ENCODE measurements around the gene CD63. TPM values are rescaled to one million over a fixed set of nuclear protein-coding genes. Genes with fewer than 3 reads are reported as not detected.

Gene CD63
- polyA plus RNA-seq, 2 donors = 334 to 463 TPM

DNA sequence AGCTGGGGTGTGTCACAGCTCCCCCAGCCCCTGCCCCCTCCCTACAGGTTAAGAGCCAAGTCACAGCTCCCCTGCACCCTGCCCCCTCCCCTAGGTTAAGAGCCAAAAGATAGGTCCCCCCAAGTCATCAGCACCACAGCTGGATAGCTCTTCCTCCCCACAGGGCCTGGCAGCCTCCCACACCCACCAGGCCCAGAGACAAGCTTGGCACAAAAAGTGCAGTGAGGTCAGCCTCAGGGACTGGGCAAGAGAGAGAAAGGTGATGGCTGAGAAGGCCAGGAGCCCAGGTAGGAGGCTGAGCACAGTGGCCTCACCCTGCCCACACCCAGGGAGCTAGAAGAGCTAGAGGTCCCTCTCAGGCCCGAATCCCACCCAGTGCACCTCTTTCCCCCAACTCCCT, 29.8 kb downstream of the CD63 start:
- H3K27me3 ChIP-seq (ENCODE audit: control insufficient read depth in 1 of 2, insufficient read depth in 2 of 2, low read length in 2 of 2) = no peaks in the 10 kb centered on the region
- peaks cover 0 to 7% of the 10 kb centered on the region in 2 donors for H3K4me1 ChIP-seq (ENCODE audit: control insufficient read depth in 2 of 2, insufficient read depth in 2 of 2, low read length in 1 of 2)
- H3K36me3 ChIP-seq (ENCODE audit: control insufficient read depth in 2 of 2, insufficient read depth in 2 of 2, low read length in 1 of 2) = peaks cover 0 to 3% of the 10 kb centered on the region in 2 donors
- WGBS, 2 donors = 67 to 86% methylated on average over 1 of the region's 1 CpG
- no peaks in the 10 kb centered on the region for H3K9me3 ChIP-seq (ENCODE audit: control insufficient read depth in 2 of 2, insufficient read depth in 1 of 2, low read depth in 1 of 2, low read length in 1 of 2)
- no peak overlapping the region for H3K27ac ChIP-seq (ENCODE audit: low read depth in 2 of 2, low read length in 1 of 2)
- H3K4me3 ChIP-seq (ENCODE audit: low read depth in 1 of 2, low read length in 2 of 2) = no peak overlapping the region

DNA sequence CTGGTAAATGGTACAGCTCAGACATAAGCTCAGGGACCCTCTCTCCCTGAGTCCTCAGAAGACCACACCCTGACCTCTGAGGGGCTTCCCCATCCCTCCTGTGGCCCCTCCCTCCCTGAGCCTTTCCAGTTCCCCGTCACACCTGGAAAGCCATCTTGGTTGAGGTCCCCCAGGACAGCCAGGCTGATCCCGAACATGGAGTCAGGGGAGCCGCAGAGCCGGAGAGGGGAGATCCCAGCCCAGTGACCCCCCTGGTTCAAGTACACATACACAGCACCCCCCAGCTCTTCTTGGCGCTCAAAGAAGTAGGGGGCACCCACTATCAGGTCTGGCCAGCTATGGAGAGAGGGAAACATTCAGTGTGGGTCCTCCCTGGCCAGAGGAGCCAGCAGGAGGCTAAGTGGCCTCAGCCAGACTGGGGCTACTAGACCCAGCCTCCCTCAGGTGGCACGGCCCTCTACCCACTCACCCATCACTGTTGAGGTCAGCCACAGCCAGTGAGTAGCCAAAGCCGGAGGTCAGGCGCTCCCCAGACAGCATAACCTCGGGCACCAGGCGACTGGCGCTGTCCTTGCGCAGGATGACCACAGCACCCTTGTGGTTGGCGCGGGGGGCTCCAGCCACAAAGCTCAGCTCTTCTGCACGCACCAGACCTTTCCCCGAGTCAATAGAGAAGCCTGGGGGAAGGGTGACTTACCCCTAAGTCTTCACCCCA, 30.4 kb downstream of the CD63 start:
- H3K36me3 ChIP-seq (ENCODE audit: control insufficient read depth in 2 of 2, insufficient read depth in 2 of 2, low read length in 1 of 2) = peaks cover 0 to 3% of the 10 kb centered on the region in 2 donors
- H3K9me3 ChIP-seq (ENCODE audit: control insufficient read depth in 2 of 2, insufficient read depth in 1 of 2, low read depth in 1 of 2, low read length in 1 of 2) = no peaks in the 10 kb centered on the region
- 85 to 91% methylated on average over 16 of the region's 16 CpGs for WGBS, 2 donors
- no peak overlapping the region for H3K27ac ChIP-seq (ENCODE audit: low read depth in 2 of 2, low read length in 1 of 2)
- H3K4me3 ChIP-seq (ENCODE audit: low read depth in 1 of 2, low read length in 2 of 2) = no peak overlapping the region
- peaks cover 0 to 7% of the 10 kb centered on the region in 2 donors for H3K4me1 ChIP-seq (ENCODE audit: control insufficient read depth in 2 of 2, insufficient read depth in 2 of 2, low read length in 1 of 2)
- H3K27me3 ChIP-seq (ENCODE audit: control insufficient read depth in 1 of 2, insufficient read depth in 2 of 2, low read length in 2 of 2) = no peaks in the 10 kb centered on the region

DNA sequence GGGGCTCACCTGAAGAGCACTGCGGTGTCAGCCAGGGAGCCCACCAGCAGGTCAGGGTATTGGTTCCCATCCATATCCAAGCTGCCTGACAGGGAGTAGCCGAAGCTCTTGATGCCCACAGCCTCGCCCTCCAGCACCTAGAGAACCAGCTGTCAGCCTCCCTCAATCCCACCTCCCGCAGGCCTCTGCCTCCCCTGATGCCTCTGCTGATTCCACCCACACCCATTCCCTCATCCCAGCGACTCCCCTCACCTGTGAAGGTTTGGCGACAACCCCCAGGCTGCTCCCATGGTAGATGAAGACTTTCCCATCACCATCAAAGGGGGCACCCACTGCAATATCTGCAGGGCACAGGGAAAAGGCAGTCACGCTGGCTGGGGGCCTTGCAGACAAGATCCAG, 31.1 kb downstream of the CD63 start:
- peaks cover 0 to 7% of the 10 kb centered on the region in 2 donors for H3K4me1 ChIP-seq (ENCODE audit: control insufficient read depth in 2 of 2, insufficient read depth in 2 of 2, low read length in 1 of 2)
- no peaks in the 10 kb centered on the region for H3K27me3 ChIP-seq (ENCODE audit: control insufficient read depth in 1 of 2, insufficient read depth in 2 of 2, low read length in 2 of 2)
- H3K27ac ChIP-seq (ENCODE audit: low read depth in 2 of 2, low read length in 1 of 2) = no peak overlapping the region
- WGBS, 2 donors = 77 to 86% methylated on average over 6 to 7 of the region's 7 CpGs
- H3K9me3 ChIP-seq (ENCODE audit: control insufficient read depth in 2 of 2, insufficient read depth in 1 of 2, low read depth in 1 of 2, low read length in 1 of 2) = no peaks in the 10 kb centered on the region
- peaks cover 0 to 3% of the 10 kb centered on the region in 2 donors for H3K36me3 ChIP-seq (ENCODE audit: control insufficient read depth in 2 of 2, insufficient read depth in 2 of 2, low read length in 1 of 2)
- no peak overlapping the region for H3K4me3 ChIP-seq (ENCODE audit: low read depth in 1 of 2, low read length in 2 of 2)

DNA sequence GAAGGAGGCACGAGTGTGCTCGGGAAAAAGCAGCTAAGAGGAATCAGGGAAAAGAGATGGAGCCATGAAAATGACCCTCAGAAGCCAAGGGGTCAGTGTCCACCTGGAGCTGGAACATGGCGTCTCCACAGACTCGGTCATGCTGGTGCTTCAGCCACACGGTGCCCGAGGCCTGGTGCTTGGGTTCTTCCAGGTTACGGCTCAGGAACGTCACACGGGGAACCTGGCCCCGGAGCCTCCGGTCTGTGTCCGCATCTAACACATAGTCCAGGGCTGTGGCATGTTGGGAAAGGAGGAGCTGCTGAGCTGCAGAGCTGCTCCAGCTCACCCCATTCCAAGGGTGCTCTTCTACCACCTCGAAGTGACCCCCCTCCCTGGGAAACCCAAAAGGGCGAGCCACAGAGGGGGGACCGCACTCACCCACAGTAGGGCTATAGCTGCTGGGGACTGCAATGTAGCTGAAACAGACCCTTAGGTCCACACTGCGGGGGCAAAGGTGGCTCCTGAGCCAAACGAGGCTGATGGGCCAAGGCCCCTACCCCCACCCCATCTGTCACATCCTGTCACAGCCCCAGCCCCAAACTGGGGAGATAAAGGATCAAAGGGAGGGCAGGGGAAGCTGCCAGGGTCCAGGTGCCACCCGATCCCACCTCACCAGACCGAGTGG, 31.9 kb downstream of the CD63 start:
- 82 to 83% methylated on average over 19 of the region's 19 CpGs for WGBS, 2 donors
- H3K4me1 ChIP-seq (ENCODE audit: control insufficient read depth in 2 of 2, insufficient read depth in 2 of 2, low read length in 1 of 2) = peaks cover 0 to 7% of the 10 kb centered on the region in 2 donors
- no peak overlapping the region for H3K4me3 ChIP-seq (ENCODE audit: low read depth in 1 of 2, low read length in 2 of 2)
- H3K9me3 ChIP-seq (ENCODE audit: control insufficient read depth in 2 of 2, insufficient read depth in 1 of 2, low read depth in 1 of 2, low read length in 1 of 2) = no peaks in the 10 kb centered on the region
- H3K36me3 ChIP-seq (ENCODE audit: control insufficient read depth in 2 of 2, insufficient read depth in 2 of 2, low read length in 1 of 2) = peaks cover 0 to 3% of the 10 kb centered on the region in 2 donors
- H3K27me3 ChIP-seq (ENCODE audit: control insufficient read depth in 1 of 2, insufficient read depth in 2 of 2, low read length in 2 of 2) = no peaks in the 10 kb centered on the region
- no peak overlapping the region for H3K27ac ChIP-seq (ENCODE audit: low read depth in 2 of 2, low read length in 1 of 2)

DNA sequence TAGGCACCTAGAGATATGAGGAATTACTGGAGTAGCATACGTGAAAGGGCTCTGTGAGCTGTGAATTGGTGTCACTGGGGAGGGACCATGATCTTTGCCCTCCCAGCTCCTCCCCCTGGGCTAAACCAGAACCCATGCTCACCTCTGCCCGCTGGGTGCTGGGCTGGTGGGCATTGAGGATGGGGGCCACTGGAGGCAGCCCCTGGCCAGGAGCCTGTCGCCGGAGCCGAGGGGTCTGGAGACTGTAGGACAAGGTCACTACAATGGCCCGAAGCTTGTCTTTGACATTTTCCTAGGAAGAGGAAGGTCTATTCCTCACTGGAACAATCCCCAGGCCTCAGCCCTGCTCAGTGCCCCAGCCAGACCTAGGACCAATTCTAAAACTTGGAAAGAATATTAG, 32.7 kb downstream of the CD63 start:
- Histone ChIP-seq H3K27ac (ENCODE audit: low read depth in 2 of 2, low read length in 1 of 2) (no peak overlapping the region), H3K4me1 (ENCODE audit: control insufficient read depth in 2 of 2, insufficient read depth in 2 of 2, low read length in 1 of 2) (peaks cover 0 to 7% of the 10 kb centered on the region in 2 donors), H3K36me3 (ENCODE audit: control insufficient read depth in 2 of 2, insufficient read depth in 2 of 2, low read length in 1 of 2) (peaks cover 0 to 3% of the 10 kb centered on the region in 2 donors), H3K27me3 (ENCODE audit: control insufficient read depth in 1 of 2, insufficient read depth in 2 of 2, low read length in 2 of 2) (no peaks in the 10 kb centered on the region), H3K4me3 (ENCODE audit: low read depth in 1 of 2, low read length in 2 of 2) (no peak overlapping the region), H3K9me3 (ENCODE audit: control insufficient read depth in 2 of 2, insufficient read depth in 1 of 2, low read depth in 1 of 2, low read length in 1 of 2) (no peaks in the 10 kb centered on the region)
- 91 to 93% methylated on average over 6 of the region's 6 CpGs for WGBS, 2 donors

DNA sequence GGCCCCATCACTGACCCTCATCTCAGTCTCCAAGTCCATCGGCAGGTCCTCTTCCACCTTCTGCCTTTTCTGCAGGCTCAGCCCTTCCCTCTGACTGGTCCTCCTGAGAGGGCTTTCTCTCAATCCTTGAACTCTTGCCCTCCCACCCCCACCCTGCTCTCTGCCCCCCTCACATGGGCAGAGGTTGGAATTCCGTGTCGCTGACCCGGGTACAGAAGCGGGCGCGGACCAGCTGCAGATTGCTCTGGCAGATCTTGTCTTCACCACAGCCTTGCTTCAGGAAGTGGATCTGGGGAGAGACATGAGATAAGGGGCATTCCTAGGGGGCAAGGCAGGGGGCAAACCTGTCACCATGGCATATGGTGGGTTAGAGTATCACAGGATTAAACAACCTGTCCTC, 33.5 kb downstream of the CD63 start:
- H3K36me3 ChIP-seq (ENCODE audit: control insufficient read depth in 2 of 2, insufficient read depth in 2 of 2, low read length in 1 of 2) = peaks cover 0 to 3% of the 10 kb centered on the region in 2 donors
- 75 to 78% methylated on average over 7 of the region's 7 CpGs for WGBS, 2 donors

DNA sequence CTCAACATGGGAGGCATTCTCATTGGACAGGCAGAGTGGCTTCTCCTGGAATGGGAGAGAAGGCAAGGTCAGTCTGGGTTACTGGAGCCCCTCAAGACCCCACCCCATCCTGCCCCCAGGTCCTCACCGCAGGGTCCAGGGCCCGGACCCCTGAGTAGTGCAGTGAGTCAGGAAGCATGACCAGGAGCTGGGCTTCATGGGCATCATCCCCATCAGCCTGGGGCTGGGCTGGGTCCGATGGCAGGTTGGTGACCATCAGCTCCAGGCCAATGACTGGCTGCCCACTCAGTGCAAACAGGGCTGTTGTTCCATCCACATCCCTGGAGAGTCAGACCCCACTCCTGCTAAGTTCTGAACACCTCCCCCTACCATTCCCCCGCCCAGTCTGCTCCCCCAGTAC, 34.2 kb downstream of the CD63 start:
- Histone ChIP-seq H3K36me3 (ENCODE audit: control insufficient read depth in 2 of 2, insufficient read depth in 2 of 2, low read length in 1 of 2) (peaks cover 0 to 3% of the 10 kb centered on the region in 2 donors), H3K4me3 (ENCODE audit: low read depth in 1 of 2, low read length in 2 of 2) (no peak overlapping the region), H3K27me3 (ENCODE audit: control insufficient read depth in 1 of 2, insufficient read depth in 2 of 2, low read length in 2 of 2) (no peaks in the 10 kb centered on the region), H3K4me1 (ENCODE audit: control insufficient read depth in 2 of 2, insufficient read depth in 2 of 2, low read length in 1 of 2) (no peaks in the 10 kb centered on the region), H3K9me3 (ENCODE audit: control insufficient read depth in 2 of 2, insufficient read depth in 1 of 2, low read depth in 1 of 2, low read length in 1 of 2) (no peaks in the 10 kb centered on the region), H3K27ac (ENCODE audit: low read depth in 2 of 2, low read length in 1 of 2) (no peak overlapping the region)
- 95 to 96% methylated on average over 4 of the region's 4 CpGs for WGBS, 2 donors

More for the DNA sequence above, 33.5 kb downstream of the CD63 start:
- peaks cover 0 to 1% of the 10 kb centered on the region in 2 donors for H3K4me1 ChIP-seq (ENCODE audit: control insufficient read depth in 2 of 2, insufficient read depth in 2 of 2, low read length in 1 of 2)
- H3K27me3 ChIP-seq (ENCODE audit: control insufficient read depth in 1 of 2, insufficient read depth in 2 of 2, low read length in 2 of 2) = no peaks in the 10 kb centered on the region
- no peak overlapping the region for H3K27ac ChIP-seq (ENCODE audit: low read depth in 2 of 2, low read length in 1 of 2)
- H3K9me3 ChIP-seq (ENCODE audit: control insufficient read depth in 2 of 2, insufficient read depth in 1 of 2, low read depth in 1 of 2, low read length in 1 of 2) = no peaks in the 10 kb centered on the region
- H3K4me3 ChIP-seq (ENCODE audit: low read depth in 1 of 2, low read length in 2 of 2) = no peak overlapping the region

DNA sequence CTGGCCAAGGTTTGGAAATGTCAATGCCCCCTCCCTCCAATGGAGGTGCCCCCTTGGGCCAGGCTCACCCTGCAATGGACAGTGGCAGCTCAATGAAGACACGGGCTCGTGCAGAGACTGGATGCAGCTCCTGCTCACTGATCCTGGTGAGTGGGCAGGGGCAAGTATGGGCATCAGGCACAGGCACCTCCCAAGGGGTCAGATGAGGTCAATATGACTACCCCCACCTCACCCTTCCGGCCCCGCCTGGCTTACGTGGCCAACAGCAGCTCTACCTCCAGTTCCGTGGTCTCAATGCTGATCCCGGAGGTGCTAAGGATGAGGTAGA, 34.7 kb downstream of the CD63 start:
- Histone ChIP-seq H3K36me3 (ENCODE audit: control insufficient read depth in 2 of 2, insufficient read depth in 2 of 2, low read length in 1 of 2) (peaks cover 0 to 3% of the 10 kb centered on the region in 2 donors), H3K27ac (ENCODE audit: low read depth in 2 of 2, low read length in 1 of 2) (no peak overlapping the region), H3K9me3 (ENCODE audit: control insufficient read depth in 2 of 2, insufficient read depth in 1 of 2, low read depth in 1 of 2, low read length in 1 of 2) (no peaks in the 10 kb centered on the region), H3K27me3 (ENCODE audit: control insufficient read depth in 1 of 2, insufficient read depth in 2 of 2, low read length in 2 of 2) (no peaks in the 10 kb centered on the region), H3K4me3 (ENCODE audit: low read depth in 1 of 2, low read length in 2 of 2) (no peak overlapping the region), H3K4me1 (ENCODE audit: control insufficient read depth in 2 of 2, insufficient read depth in 2 of 2, low read length in 1 of 2) (no peaks in the 10 kb centered on the region)
- WGBS, 2 donors = 95 to 96% methylated on average over 7 of the region's 7 CpGs

DNA sequence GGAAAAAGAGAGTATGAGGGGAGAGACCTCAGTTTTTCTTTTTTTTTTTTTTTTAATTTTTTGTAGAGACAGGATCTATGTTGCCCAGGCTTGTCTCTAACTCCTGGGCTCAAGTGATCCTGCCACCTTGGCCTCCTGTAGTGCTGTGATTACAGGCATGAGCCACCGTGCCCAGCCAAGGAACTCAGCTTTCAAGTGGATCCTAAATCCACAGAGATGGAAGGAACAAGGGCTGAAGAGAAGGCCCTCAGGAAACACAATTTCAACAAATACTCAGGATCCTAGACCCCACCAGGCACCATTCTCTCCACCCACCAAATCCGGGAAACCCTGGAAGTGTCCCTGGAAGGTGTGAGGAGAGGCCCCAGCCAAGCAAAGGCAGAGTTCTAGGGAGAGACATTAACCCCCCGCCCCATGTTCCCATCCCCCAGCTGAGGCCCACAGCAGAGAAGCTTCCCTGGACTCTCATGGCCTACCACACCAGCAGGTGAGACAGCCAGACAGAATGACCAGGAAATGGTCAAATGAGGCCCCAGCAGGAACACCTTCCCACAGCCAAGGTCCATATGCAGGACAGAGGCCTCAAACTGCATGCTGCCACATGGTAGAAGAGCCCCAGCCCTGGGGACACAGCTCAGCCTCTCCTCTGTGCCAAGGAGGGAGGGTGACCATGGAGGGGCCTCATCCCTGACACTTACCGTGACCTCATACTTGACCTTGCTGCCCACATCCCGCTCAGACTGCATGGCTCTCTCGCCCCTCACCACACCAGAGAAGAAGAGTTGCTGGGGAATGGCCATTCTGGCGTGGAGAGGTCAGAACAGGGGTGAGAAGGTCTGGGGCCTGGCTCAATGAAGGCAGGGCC, 35.3 kb downstream of the CD63 start:
- H3K27me3 ChIP-seq (ENCODE audit: control insufficient read depth in 1 of 2, insufficient read depth in 2 of 2, low read length in 2 of 2) = no peaks in the 10 kb centered on the region

More for the DNA sequence above, 35.3 kb downstream of the CD63 start:
- no peak overlapping the region for H3K4me3 ChIP-seq (ENCODE audit: low read depth in 1 of 2, low read length in 2 of 2)
- no peak overlapping the region for H3K27ac ChIP-seq (ENCODE audit: low read depth in 2 of 2, low read length in 1 of 2)
- H3K36me3 ChIP-seq (ENCODE audit: control insufficient read depth in 2 of 2, insufficient read depth in 2 of 2, low read length in 1 of 2) = peaks cover 0 to 3% of the 10 kb centered on the region in 2 donors
- H3K9me3 ChIP-seq (ENCODE audit: control insufficient read depth in 2 of 2, insufficient read depth in 1 of 2, low read depth in 1 of 2, low read length in 1 of 2) = no peaks in the 10 kb centered on the region
- 85 to 89% methylated on average over 7 of the region's 7 CpGs for WGBS, 2 donors
- H3K4me1 ChIP-seq (ENCODE audit: control insufficient read depth in 2 of 2, insufficient read depth in 2 of 2, low read length in 1 of 2) = no peaks in the 10 kb centered on the region
